GM12878 (cell line): Measurements from ENCODE around the gene VWA8. TPM values are rescaled to one million over a fixed set of nuclear protein-coding genes. Genes with fewer than 3 reads are reported as not detected.

Source experiments
- ATAC-seq: fragments of 200-7000 bp; cut with Tn5 transposase; 3 replicates; pipeline ENCODE4 v1.9.1; 2020; ENCODE audit warnings: mild to moderate bottlenecking, moderate library complexity
- BruUV-seq: library from RNA; stranded (reverse); fragments of 400-500 nt; replicated peaks from 2 replicates; lab custom pipeline; 2021; lab: Mats Ljungman, UMichigan
- CTCF ChIA-PET: fragments of 300-600 bp; sonication (Branson Sonifier 250); formaldehyde crosslinking; extraction: SDS; loops from one replicate; lab custom pipeline; 2021; ENCODE audit warnings: inconsistent platforms; lab: Yijun Ruan, JAX
- POLR2A ChIA-PET: fragments of 350-600 bp; formaldehyde crosslinking; extraction: SDS; loops from one replicate; lab custom pipeline; 2021; ENCODE audit warnings: inconsistent platforms; lab: Charles Lee
- RAD21 ChIA-PET: fragments of 300-600 bp; sonication (Branson Sonifier 250); formaldehyde crosslinking; loops from one replicate; lab custom pipeline; 2023; ENCODE audit warnings: antibody characterized with exemption; ENCODE audit not compliant: unreplicated experiment; lab: Charles Lee
- SMC1A ChIA-PET: fragments of 300-600 bp; sonication (Branson Sonifier 250); formaldehyde crosslinking; loops from one replicate; lab custom pipeline; 2023; ENCODE audit not compliant: unreplicated experiment, uncharacterized antibody; lab: Charles Lee
- DNase-seq: peaks from one replicate; pipeline ENCODE4 v3.0.0-alpha.2; 2011; ENCODE audit warnings: low read depth, low spot score
- FAIRE-seq: peaks from 3 replicates; lab custom pipeline; 2011; peaks lifted over from hg19 to GRCh38; lab: Jason Lieb, UNC
- H2AFZ ChIP-seq: 2 replicates; pipeline ENCODE4 v1.6.0; 2011; ENCODE audit warnings: low read depth, low read length, control low read depth; ENCODE audit not compliant: control insufficient read depth
- H3K27ac ChIP-seq: 2 replicates; pipeline ENCODE4 v1.5.1; 2011; ENCODE audit warnings: control low read depth; ENCODE audit not compliant: control insufficient read depth, insufficient read depth
- H3K27me3 ChIP-seq, 2 experiments: replicated peaks in 1 of 2; 2 replicates each; pipeline versions ENCODE4 v1.6.0 to v1.6.1; 2011; ENCODE audit warnings: low read length in 1 of 2; ENCODE audit not compliant: control insufficient read depth in 2 of 2, insufficient read depth in 2 of 2
- H3K36me3 ChIP-seq, 2 experiments: 2 replicates each; pipeline ENCODE4 v1.5.1; 2011; ENCODE audit warnings: low read length in 1 of 2; ENCODE audit not compliant: control insufficient read depth in 2 of 2, insufficient read depth in 2 of 2
- H3K4me1 ChIP-seq: 2 replicates; pipeline ENCODE4 v1.6.1; 2011; ENCODE audit warnings: mild to moderate bottlenecking, low read length, moderate library complexity, mixed read lengths; ENCODE audit not compliant: control insufficient read depth, insufficient read depth
- H3K4me2 ChIP-seq: 2 replicates; pipeline ENCODE4 v1.6.0; 2011; ENCODE audit warnings: control low read depth; ENCODE audit not compliant: control insufficient read depth, insufficient read depth
- H3K4me3 ChIP-seq: fragments of 200-600 bp; sonication (generic); 2 replicates; pipeline ENCODE4 v1.5.1; 2016
- H3K79me2 ChIP-seq: 2 replicates; pipeline ENCODE4 v1.6.0; 2011; ENCODE audit warnings: low read length; ENCODE audit not compliant: control insufficient read depth, insufficient read depth
- H3K9ac ChIP-seq: 2 replicates; pipeline ENCODE4 v1.8.0; 2011; ENCODE audit warnings: low read length, control low read depth, mixed read lengths; ENCODE audit not compliant: control insufficient read depth, insufficient read depth
- H3K9me3 ChIP-seq: replicated peaks from 3 replicates; pipeline ENCODE4 v1.5.1; 2011; ENCODE audit warnings: mild to moderate bottlenecking, low read length; ENCODE audit not compliant: control insufficient read depth, insufficient read depth
- H4K20me1 ChIP-seq: 2 replicates; pipeline ENCODE4 v1.6.0; 2011; ENCODE audit not compliant: control insufficient read depth, insufficient read depth
- BACH1 ChIP-seq: fragments of 450-650 bp; IDR thresholded peaks from 2 replicates; pipeline ENCODE4 v1.6.1; 2017; ENCODE audit warnings: mild to moderate bottlenecking, borderline replicate concordance
- FOS ChIP-seq: IDR thresholded peaks from 3 replicates; pipeline ENCODE4 v1.6.1; 2011; ENCODE audit warnings: borderline replicate concordance; ENCODE audit not compliant: insufficient read length; ENCODE audit errors: extremely low read depth
- PBX3 ChIP-seq: IDR thresholded peaks from 2 replicates; pipeline ENCODE4 v1.6.1; 2011; ENCODE audit warnings: mild to moderate bottlenecking, low read depth, low read length, moderate library complexity; ENCODE audit not compliant: insufficient replicate concordance
- PML ChIP-seq: IDR thresholded peaks from 2 replicates; pipeline ENCODE4 v1.6.1; 2012; ENCODE audit warnings: low read length, inconsistent platforms
- RELA ChIP-seq: fragments of 450-650 bp; IDR thresholded peaks from 2 replicates; pipeline ENCODE4 v1.8.0; 2014; ENCODE audit warnings: borderline replicate concordance; ENCODE audit not compliant: partially characterized antibody
- SMARCA5 ChIP-seq: fragments of 450-650 bp; IDR thresholded peaks from 2 replicates; pipeline ENCODE4 v1.6.1; 2017; ENCODE audit warnings: mild to moderate bottlenecking
- SP1 ChIP-seq: IDR thresholded peaks from one replicate; pipeline ENCODE4 v1.6.1; 2011; ENCODE audit warnings: low read depth, low read length
- TARDBP ChIP-seq: IDR thresholded peaks from 2 replicates; pipeline ENCODE4 v1.6.1; 2016; ENCODE audit warnings: borderline replicate concordance
- TBL1XR1 ChIP-seq: IDR thresholded peaks from 2 replicates; pipeline ENCODE4 v1.6.1; 2012; ENCODE audit warnings: low read depth, low read length, improper control_type of control experiment
- YBX1 ChIP-seq: fragments of 450-650 bp; IDR thresholded peaks from 2 replicates; pipeline ENCODE4 v1.6.1; 2016; ENCODE audit warnings: antibody characterized with exemption
- YY1 ChIP-seq: IDR thresholded peaks from 2 replicates; pipeline ENCODE4 v1.6.1; 2011; ENCODE audit warnings: low read depth, mild to moderate bottlenecking, low read length
- ZBED1 ChIP-seq: IDR thresholded peaks from 2 replicates; pipeline ENCODE4 v1.6.1; 2016; ENCODE audit warnings: borderline replicate concordance
- ZNF384 ChIP-seq: IDR thresholded peaks from 2 replicates; pipeline ENCODE4 v1.6.1; 2012; ENCODE audit warnings: low read depth, mild to moderate bottlenecking, low read length, improper control_type of control experiment, borderline replicate concordance
- WGBS: methylation state at CpG from one replicate; pipeline ENCODE4 v1.1.6; 2016; ENCODE audit warnings: low lambda C conversion rate; ENCODE audit not compliant: insufficient replicate concordance, insufficient coverage; ENCODE audit errors: missing lambda C conversion rate; 5-methylcytosine and 5-hydroxymethylcytosine counted together
- in situ Hi-C: fragments of 300-500 bp; cut with MboI; formaldehyde crosslinking; loops from 9 replicates; pipeline ENCODE4 v1.14.3; 2018; ENCODE audit warnings: mixed read lengths
- intact Hi-C: fragments of 100-400 bp; cut with micrococcal nuclease; formaldehyde crosslinking; loops from one replicate; pipeline ENCODE4 v1.14.2; 2022; ENCODE audit not compliant: unreplicated experiment
- polyA plus RNA-seq, 11 experiments: library from polyadenylated mRNA; depleted of rRNA in 4 of 11; unstranded in 6 of 11; stranded (reverse) in 5 of 11; fragments of >200 nt; fragmentation: Nextera tagmentation in 4 of 11; fragmentation: Illumina TruSeq in 1 of 11; extraction: Ambion mirVana in 4 of 11; extraction: Trizol in 1 of 11; gene quantifications; 1 replicate in 1 of 11; 2 replicates in 10 of 11; pipeline versions ENCODE4 v1.2.1 to v1.2.3, GENCODE V29; 2011 to 2016; ENCODE audit warnings: inconsistent platforms in 2 of 11, missing spikeins in 2 of 11, low read depth in 1 of 11
- total RNA-seq, 4 experiments: library from RNA; depleted of rRNA in 3 of 4; stranded (reverse); fragments of >200 nt in 3 of 4; fragmentation: Illumina TruSeq in 1 of 4; extraction: Trizol in 1 of 4; gene quantifications; 2 replicates each; pipeline versions ENCODE4 v1.2.1 to v1.2.3, GENCODE V29; 2013 to 2021
- TF ChIP-seq, protein P1 (sequence below): IDR thresholded peaks from 2 replicates; pipeline ENCODE4 v1.6.1; 2012; ENCODE audit warnings: low read length, inconsistent platforms
- TF ChIP-seq, protein P2 (sequence below): fragments of 450-650 bp; IDR thresholded peaks from 2 replicates; pipeline ENCODE4 v1.6.1; 2014; ENCODE audit warnings: mild to moderate bottlenecking
- TF ChIP-seq, protein P3 (sequence below): fragments of 450-650 bp; IDR thresholded peaks from 2 replicates; pipeline ENCODE4 v1.6.1; 2017; ENCODE audit warnings: mild to moderate bottlenecking, moderate library complexity
- TF ChIP-seq, protein P4 (sequence below): fragments of 450-650 bp; IDR thresholded peaks from 2 replicates; pipeline ENCODE4 v1.6.1; 2016; ENCODE audit warnings: mild to moderate bottlenecking

VWA8 gene
- total and polyA plus RNA-seq, 10 of the 15 experiments (the other 5 are each of a cell fraction or from before 2014, with no cell fraction given): 3.0 to 21.8 (median 13.5) TPM

DNA sequence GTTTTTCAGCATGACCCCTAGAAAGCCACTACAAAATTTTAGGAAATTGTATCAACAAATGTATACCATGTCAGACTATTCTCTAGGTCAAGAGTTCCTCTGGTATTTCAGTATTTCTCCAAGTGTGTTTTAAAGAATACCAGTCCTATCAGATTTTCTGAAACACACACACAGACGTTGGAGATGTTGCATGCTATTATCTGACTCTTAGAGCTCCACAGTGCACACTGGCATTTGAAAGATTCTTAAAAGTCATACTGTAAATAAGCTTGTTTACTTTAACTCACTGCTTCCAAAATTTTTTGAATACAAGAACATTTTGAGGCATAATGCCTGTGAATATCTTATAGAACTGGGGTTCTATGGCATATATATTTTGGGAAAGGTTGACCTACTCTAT, 33.8 kb upstream of the VWA8 start:
- Histone ChIP-seq H3K36me3 (no peaks in the 10 kb centered on the region), H3K4me2 (no peak overlapping the region), H3K4me1 (no peaks in the 10 kb centered on the region), H4K20me1 (no peaks in the 10 kb centered on the region), H2AFZ (no peak overlapping the region), H3K27ac (no peak overlapping the region), H3K9me3 (no peaks in the 10 kb centered on the region), H3K9ac (no peak overlapping the region), H3K4me3 (no peak overlapping the region), H3K79me2 (no peaks in the 10 kb centered on the region), H3K27me3 (no peaks in the 10 kb centered on the region; a peak in 1 of 4 replicates)
- 27% methylated on average over 1 of the region's 1 CpG for WGBS
- ATAC-seq (no peak), DNase-seq (no peak), FAIRE-seq (no peak)
- in situ Hi-C loops (no loop called here), intact Hi-C loops (no loop called here)
- no TSS peak for BruUV-seq
- ChIA-PET RAD21 (no interaction called here), CTCF (interaction anchor here (1.5 kb wide), 1 partner anchor 13 kb away, joined by 3 read pairs; no protein-coding TSS in a partner anchor), POLR2A (interaction anchor here (0.5 kb wide), 1 partner anchor 325 kb away, joined by 3 read pairs; no protein-coding TSS in a partner anchor), SMC1A (no interaction called here)
- TF ChIP-seq TARDBP (no peak), SP1 (no peak), TBL1XR1 (no peak), SMARCA5 (no peak), YY1 (no peak), BACH1 (no peak), PML (no peak), YBX1 (no peak), PBX3 (no peak), FOS (no peak), RELA (no peak), ZNF384 (no peak), ZBED1 (no peak)
- TF ChIP-seq, protein P1, sequence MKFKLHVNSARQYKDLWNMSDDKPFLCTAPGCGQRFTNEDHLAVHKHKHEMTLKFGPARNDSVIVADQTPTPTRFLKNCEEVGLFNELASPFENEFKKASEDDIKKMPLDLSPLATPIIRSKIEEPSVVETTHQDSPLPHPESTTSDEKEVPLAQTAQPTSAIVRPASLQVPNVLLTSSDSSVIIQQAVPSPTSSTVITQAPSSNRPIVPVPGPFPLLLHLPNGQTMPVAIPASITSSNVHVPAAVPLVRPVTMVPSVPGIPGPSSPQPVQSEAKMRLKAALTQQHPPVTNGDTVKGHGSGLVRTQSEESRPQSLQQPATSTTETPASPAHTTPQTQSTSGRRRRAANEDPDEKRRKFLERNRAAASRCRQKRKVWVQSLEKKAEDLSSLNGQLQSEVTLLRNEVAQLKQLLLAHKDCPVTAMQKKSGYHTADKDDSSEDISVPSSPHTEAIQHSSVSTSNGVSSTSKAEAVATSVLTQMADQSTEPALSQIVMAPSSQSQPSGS: no peak
- TF ChIP-seq, protein P2, sequence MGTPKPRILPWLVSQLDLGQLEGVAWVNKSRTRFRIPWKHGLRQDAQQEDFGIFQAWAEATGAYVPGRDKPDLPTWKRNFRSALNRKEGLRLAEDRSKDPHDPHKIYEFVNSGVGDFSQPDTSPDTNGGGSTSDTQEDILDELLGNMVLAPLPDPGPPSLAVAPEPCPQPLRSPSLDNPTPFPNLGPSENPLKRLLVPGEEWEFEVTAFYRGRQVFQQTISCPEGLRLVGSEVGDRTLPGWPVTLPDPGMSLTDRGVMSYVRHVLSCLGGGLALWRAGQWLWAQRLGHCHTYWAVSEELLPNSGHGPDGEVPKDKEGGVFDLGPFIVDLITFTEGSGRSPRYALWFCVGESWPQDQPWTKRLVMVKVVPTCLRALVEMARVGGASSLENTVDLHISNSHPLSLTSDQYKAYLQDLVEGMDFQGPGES: no peak
- TF ChIP-seq, protein P3, sequence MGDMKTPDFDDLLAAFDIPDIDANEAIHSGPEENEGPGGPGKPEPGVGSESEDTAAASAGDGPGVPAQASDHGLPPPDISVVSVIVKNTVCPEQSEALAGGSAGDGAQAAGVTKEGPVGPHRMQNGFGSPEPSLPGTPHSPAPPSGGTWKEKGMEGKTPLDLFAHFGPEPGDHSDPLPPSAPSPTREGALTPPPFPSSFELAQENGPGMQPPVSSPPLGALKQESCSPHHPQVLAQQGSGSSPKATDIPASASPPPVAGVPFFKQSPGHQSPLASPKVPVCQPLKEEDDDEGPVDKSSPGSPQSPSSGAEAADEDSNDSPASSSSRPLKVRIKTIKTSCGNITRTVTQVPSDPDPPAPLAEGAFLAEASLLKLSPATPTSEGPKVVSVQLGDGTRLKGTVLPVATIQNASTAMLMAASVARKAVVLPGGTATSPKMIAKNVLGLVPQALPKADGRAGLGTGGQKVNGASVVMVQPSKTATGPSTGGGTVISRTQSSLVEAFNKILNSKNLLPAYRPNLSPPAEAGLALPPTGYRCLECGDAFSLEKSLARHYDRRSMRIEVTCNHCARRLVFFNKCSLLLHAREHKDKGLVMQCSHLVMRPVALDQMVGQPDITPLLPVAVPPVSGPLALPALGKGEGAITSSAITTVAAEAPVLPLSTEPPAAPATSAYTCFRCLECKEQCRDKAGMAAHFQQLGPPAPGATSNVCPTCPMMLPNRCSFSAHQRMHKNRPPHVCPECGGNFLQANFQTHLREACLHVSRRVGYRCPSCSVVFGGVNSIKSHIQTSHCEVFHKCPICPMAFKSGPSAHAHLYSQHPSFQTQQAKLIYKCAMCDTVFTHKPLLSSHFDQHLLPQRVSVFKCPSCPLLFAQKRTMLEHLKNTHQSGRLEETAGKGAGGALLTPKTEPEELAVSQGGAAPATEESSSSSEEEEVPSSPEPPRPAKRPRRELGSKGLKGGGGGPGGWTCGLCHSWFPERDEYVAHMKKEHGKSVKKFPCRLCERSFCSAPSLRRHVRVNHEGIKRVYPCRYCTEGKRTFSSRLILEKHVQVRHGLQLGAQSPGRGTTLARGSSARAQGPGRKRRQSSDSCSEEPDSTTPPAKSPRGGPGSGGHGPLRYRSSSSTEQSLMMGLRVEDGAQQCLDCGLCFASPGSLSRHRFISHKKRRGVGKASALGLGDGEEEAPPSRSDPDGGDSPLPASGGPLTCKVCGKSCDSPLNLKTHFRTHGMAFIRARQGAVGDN: no peak
- TF ChIP-seq, protein P4, sequence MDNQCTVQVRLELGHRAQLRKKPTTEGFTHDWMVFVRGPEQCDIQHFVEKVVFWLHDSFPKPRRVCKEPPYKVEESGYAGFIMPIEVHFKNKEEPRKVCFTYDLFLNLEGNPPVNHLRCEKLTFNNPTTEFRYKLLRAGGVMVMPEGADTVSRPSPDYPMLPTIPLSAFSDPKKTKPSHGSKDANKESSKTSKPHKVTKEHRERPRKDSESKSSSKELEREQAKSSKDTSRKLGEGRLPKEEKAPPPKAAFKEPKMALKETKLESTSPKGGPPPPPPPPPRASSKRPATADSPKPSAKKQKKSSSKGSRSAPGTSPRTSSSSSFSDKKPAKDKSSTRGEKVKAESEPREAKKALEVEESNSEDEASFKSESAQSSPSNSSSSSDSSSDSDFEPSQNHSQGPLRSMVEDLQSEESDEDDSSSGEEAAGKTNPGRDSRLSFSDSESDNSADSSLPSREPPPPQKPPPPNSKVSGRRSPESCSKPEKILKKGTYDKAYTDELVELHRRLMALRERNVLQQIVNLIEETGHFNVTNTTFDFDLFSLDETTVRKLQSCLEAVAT: no peak
